K562 (cell line): ENCODE measurements around the gene IDUA.

Experiments used
- IRF1 ChIP-seq: sonication (generic); formaldehyde crosslinking; IDR thresholded peaks from 2 replicates; pipeline ENCODE4 v1.8.0; 2022; ENCODE audit warnings: missing genetic modification reagents, mild to moderate bottlenecking, borderline replicate concordance
- SAFB2 ChIP-seq: fragments of 200-400 bp; formaldehyde crosslinking; IDR thresholded peaks from 2 replicates; pipeline ENCODE4 v1.6.1; 2018; ENCODE audit warnings: borderline replicate concordance, low read length, low read depth, moderate library complexity; ENCODE audit not compliant: severe bottlenecking
- TAF15 ChIP-seq: fragments of 200-400 bp; formaldehyde crosslinking; IDR thresholded peaks from 2 replicates; pipeline ENCODE4 v1.6.1; 2017; ENCODE audit warnings: mild to moderate bottlenecking, low read depth, low read length, moderate library complexity

GRCh38 chr4:986879-987623 is at the start of gene IDUA:
- no peak for TF ChIP-seq TAF15
- no peak for TF ChIP-seq IRF1 (CRISPR knock-in tag)
- TF ChIP-seq SAFB2 = no peak
